ENCODE measurements around the gene ALPK3. TPM values are rescaled to one million over a fixed set of nuclear protein-coding genes. Genes with fewer than 3 reads are reported as not detected.
A peak's percentile ranks its signal among the peaks of the same experiment; 100 is the strongest.

The ALPK3 gene
- total and polyA plus RNA-seq, 9 of the 15 experiments (the other 6 are each of a cell fraction or from before 2014, with no cell fraction given): 0.04 to 1.0 (median 0.07) TPM; not detected in 2

GRCh38 chr15:84905016-84905916 is 88.1 kb downstream of the ALPK3 start:
- BruUV-seq (replicated peaks): no TSS peak
- 61% methylated on average over 15 of the region's 15 CpGs for WGBS (ENCODE audit: insufficient coverage, low coverage, missing lambda C conversion rate)
- Histone ChIP-seq H3K4me3 (no peak overlapping the region), H3K9me1 (ENCODE audit: control insufficient read depth, insufficient read depth, low read length) (peaks cover 2% of the 10 kb centered on the region), H3K36me3 (ENCODE audit: control insufficient read depth, insufficient read depth, low read length) (no peaks in the 10 kb centered on the region), H3K4me2 (ENCODE audit: insufficient read depth, low read length) (no peak overlapping the region), H3K9ac (ENCODE audit: insufficient read depth in 1 of 2, low read depth in 2 of 2, low read length in 2 of 2) (peak overlapping the region in 1 of 2 experiments; percentile 65; a peak in 1 of 4 replicates), H4K20me1 (replicated peaks; ENCODE audit: control insufficient read depth, insufficient read depth, low read length) (no peaks in the 10 kb centered on the region), H3K9me3 (replicated peaks; ENCODE audit: control insufficient read depth, insufficient read depth, low read depth, low read length) (peaks cover 6% of the 10 kb centered on the region), H3K27me3 (ENCODE audit: control insufficient read depth in 2 of 2, insufficient read depth in 2 of 2, low read length in 2 of 2) (no peaks in the 10 kb centered on the region), H3K27ac (ENCODE audit: extremely low read depth, low read depth, low read length) (no peak overlapping the region), H2AFZ (ENCODE audit: low read depth, low read length) (peak overlapping the region; percentile 81; the same call in 1 of the 2 replicates), H3K79me2 (ENCODE audit: control insufficient read depth, insufficient read depth, low read length) (no peaks in the 10 kb centered on the region), H3K4me1 (replicated peaks in 1 of 2; ENCODE audit: control insufficient read depth in 2 of 2, insufficient read depth in 2 of 2, low read length in 2 of 2) (peaks cover 7 to 11% of the 10 kb centered on the region in 2 experiments; a peak in 4 of 5 replicates)
- in situ Hi-C loops (cut with MboI): no loop called here
- FAIRE-seq: no peak
- TF ChIP-seq ZFP30 (CRISPR knock-in tag; IDR thresholded peaks at IDR 0.05; ENCODE audit: borderline replicate concordance): no peak
- TF ChIP-seq ZNF3 (CRISPR knock-in tag; IDR thresholded peaks at IDR 0.05): no peak
- no peak for TF ChIP-seq ATF1 (CRISPR knock-in tag; IDR thresholded peaks at IDR 0.05)
- no peak for TF ChIP-seq ATF1 (tag; IDR thresholded peaks at IDR 0.05)
- TF ChIP-seq THRA (IDR thresholded peaks at IDR 0.05): no peak
- TF ChIP-seq CHD1 (IDR thresholded peaks at IDR 0.05; ENCODE audit: low read length): no peak
- no peak for TF ChIP-seq FOXK2 (conservative IDR thresholded peaks at IDR 0.05 in 1 of 2, IDR thresholded peaks at IDR 0.05 in 1 of 2; ENCODE audit: low read depth in 2 of 2)
- TF ChIP-seq FOXA1 (IDR thresholded peaks at IDR 0.05; ENCODE audit: borderline replicate concordance): no peak
- TF ChIP-seq CGGBP1 (CRISPR knock-in tag; IDR thresholded peaks at IDR 0.05): no peak
- TF ChIP-seq MTA2 (IDR thresholded peaks at IDR 0.05; ENCODE audit: low read depth): no peak
- TF ChIP-seq NBN (IDR thresholded peaks at IDR 0.05; ENCODE audit: low read depth): no peak
- no peak for TF ChIP-seq KDM4B (IDR thresholded peaks at IDR 0.05; ENCODE audit: borderline replicate concordance in 2 of 2, low read depth in 1 of 2)
- TF ChIP-seq ZNF134 (CRISPR knock-in tag; conservative IDR thresholded peaks at IDR 0.05): no peak
- TF ChIP-seq SLC30A9 (CRISPR knock-in tag; IDR thresholded peaks at IDR 0.05): no peak
- TF ChIP-seq PPARD (CRISPR knock-in tag; IDR thresholded peaks at IDR 0.05): no peak
- no peak for TF ChIP-seq GABPB1 (CRISPR knock-in tag; IDR thresholded peaks at IDR 0.05)
- TF ChIP-seq POU5F1 (IDR thresholded peaks at IDR 0.05; ENCODE audit: borderline replicate concordance, low read depth, low read length, partially characterized antibody): no peak
- TF ChIP-seq ELF4 (CRISPR knock-in tag; IDR thresholded peaks at IDR 0.05): no peak
- no peak for TF ChIP-seq HMGN3 (IDR thresholded peaks at IDR 0.05; ENCODE audit: borderline replicate concordance, extremely low read depth, insufficient read length, low read depth, low read length)
- POLR2A ChIA-PET: interaction anchor here (0.6 kb wide), 1 partner anchor 9 kb away, joined by 3 read pairs; no protein-coding TSS in a partner anchor
- no peak for ATAC-seq
- CTCF ChIA-PET (ENCODE audit: low intra/inter-chr PET ratio): no interaction called here
- DNase-seq (ENCODE audit: extremely low read depth in 1 of 4, low spot score in 3 of 4): no peak
- intact Hi-C loops (cut with micrococcal nuclease): no loop called here

Measured in K562 (cell line).